GM13977 (cell line): ENCODE data around the gene DZIP3.
"Not testable (repeated sequence)": the region's sequence is repeated elsewhere in the genome, so short reads cannot be mapped to it uniquely, and the experiment has no call there.

ENCODE experiments used
- DNase-seq: peaks from one replicate; pipeline ENCODE4 v3.0.0; 2012; ENCODE audit warnings: low spot score
- in situ Hi-C: fragments of 300-500 bp; cut with MboI; formaldehyde crosslinking; loops from one replicate; pipeline ENCODE4 v1.12.0; 2022; ENCODE audit warnings: low sequenced_read_pairs, low pct_unique_long_range_greater_than_20kb, mixed read lengths, inconsistent platforms; ENCODE audit not compliant: unreplicated experiment
- TF ChIP-seq, protein P1 (sequence below): IDR thresholded peaks from 2 replicates; pipeline ENCODE4 v1.5.1; 2012; ENCODE audit warnings: mild to moderate bottlenecking, control low read depth; ENCODE audit not compliant: insufficient read depth; ENCODE audit errors: extremely low read depth, missing control alignments

DZIP3 gene

DNA sequence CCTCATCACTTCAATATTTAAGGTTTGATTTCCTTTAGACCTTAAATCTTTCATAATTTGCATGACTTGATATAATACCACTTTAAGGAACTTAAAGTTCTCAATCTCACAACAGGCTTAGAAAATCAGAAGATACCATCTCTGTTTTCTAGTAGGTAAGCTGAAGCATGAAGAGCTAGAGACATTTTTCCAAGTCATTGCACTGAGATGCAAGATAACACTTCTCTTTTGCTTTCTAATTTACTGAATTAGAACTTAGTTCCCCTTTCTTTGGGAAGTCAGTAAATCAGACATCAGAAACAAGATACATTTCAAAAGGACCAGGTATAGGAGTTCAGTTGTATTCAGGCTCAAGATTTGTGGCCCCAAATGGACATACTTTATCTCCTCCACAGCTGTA, 79.7 kb downstream of the DZIP3 start:
- in situ Hi-C loops: loop anchor here (10.0 kb wide), 1 partner anchor 246 kb away; no protein-coding TSS in a partner anchor
- no peak for DNase-seq
- TF ChIP-seq, protein P1, sequence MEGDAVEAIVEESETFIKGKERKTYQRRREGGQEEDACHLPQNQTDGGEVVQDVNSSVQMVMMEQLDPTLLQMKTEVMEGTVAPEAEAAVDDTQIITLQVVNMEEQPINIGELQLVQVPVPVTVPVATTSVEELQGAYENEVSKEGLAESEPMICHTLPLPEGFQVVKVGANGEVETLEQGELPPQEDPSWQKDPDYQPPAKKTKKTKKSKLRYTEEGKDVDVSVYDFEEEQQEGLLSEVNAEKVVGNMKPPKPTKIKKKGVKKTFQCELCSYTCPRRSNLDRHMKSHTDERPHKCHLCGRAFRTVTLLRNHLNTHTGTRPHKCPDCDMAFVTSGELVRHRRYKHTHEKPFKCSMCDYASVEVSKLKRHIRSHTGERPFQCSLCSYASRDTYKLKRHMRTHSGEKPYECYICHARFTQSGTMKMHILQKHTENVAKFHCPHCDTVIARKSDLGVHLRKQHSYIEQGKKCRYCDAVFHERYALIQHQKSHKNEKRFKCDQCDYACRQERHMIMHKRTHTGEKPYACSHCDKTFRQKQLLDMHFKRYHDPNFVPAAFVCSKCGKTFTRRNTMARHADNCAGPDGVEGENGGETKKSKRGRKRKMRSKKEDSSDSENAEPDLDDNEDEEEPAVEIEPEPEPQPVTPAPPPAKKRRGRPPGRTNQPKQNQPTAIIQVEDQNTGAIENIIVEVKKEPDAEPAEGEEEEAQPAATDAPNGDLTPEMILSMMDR: no peak

DNA sequence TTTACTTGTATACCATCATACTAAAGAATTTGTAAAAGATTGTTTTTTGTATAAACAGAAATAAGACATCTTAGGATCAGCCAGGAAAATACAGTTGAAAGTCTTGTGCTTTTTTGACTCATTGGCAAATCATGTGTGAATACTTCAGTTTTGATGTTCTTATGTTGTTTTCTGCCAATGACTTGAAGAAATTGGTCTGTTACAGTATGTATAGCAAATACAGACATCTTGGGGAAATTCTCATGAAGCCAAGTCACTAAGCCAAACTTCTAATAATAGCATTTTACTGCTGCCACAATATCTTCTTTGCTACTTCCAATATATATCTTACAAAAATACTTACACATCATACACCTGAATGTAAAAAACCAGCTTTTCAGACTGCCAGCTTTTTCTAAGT, 83.2 kb downstream of the DZIP3 start:
- TF ChIP-seq, protein P1: no peak
- DNase-seq: no peak
- in situ Hi-C loops: no loop called here

DNA sequence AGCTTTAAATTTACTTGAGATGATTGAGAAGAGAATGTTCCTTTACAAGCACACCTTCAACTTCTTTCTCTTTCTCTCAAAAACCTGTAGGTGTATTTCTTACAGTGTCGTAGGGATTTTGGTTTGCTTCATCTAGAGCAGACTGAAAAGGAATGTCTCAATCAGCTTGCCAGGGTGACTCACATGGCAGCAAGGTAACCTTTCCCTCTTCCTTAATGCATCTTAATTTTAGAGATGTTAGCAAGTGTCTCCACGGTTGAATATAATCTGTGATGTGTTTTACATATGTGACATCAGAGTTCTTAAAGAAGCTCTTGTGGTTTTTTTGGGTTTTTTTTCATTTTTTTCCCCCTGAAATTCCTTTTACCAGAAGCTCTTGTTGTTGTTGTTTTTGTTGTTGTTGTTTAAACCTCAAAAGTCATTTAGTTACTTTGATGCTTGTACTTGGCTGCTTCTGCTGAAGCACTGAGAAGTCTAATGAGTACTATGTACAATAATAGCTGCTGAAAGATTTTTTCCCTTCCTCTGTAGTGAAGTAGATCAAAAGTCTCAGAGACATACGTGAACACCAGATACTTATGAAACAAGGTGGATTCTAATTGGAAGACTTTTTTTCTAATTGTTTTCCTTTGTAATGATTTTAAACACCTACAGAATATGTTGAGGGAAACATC, 84.6 kb downstream of the DZIP3 start:
- TF ChIP-seq, protein P1: no peak
- no peak for DNase-seq
- in situ Hi-C loops: no loop called here

DNA sequence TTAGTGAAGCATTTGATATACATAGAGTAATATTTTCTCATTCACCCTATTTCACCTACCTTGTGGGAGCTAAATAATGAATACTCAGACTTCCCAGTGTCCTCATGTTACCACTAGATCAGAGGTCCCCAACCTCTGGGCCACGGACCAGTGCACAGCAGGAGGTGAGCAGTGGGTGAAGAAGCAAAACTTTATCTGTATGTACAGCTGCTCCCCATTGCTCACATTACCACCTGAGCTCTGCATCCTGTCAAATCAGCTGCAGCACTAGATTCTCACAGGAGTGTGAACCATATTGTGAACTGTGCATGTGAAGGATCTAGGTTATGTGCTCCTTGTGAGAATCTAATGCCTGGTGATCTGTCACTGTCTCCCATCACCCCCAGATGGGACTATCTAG, 88.3 kb downstream of the DZIP3 start:
- no peak for DNase-seq
- in situ Hi-C loops: no loop called here
- TF ChIP-seq, protein P1: no peak

DNA sequence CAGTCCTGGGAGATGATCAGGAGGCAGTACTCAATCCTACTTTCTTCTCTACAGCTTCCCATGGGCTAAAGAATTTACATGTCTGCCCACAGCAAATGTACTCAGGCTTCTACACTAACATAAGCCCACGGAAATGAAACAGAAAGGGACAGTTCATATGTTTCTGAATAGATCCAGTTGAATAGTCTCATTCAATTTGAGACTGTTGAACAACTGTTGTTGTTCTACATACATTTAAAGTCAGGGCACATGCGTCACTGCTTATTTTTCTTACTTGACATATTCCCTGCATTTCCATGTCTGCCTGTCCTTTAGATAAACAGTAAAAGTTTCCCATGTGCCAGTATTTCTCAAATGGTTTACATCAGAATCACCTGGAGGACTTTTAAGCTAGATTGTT, 102.8 kb downstream of the DZIP3 start:
- DNase-seq, in situ Hi-C loops: not testable (repeated sequence)

DNA sequence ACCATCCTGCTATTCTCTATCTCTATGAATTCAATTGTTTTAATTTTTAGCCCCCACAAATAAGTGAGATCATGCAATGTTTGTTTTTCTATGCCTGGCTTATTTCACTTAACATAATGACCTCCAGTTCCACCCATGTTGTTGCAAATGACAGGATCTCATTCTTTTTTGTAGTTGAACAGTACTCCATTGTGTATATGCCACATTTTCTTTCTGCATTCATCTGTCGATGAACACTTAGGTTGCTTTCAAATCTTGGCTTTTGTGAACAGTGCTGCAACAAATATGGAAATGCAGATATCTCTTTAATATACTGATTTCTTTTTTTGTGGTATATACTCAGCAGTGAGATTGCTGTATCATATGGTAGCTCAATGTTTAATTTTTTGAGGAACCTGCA, 108.9 kb downstream of the DZIP3 start:
- in situ Hi-C loops: no loop called here
- TF ChIP-seq, protein P1: no peak
- no peak for DNase-seq

DNA sequence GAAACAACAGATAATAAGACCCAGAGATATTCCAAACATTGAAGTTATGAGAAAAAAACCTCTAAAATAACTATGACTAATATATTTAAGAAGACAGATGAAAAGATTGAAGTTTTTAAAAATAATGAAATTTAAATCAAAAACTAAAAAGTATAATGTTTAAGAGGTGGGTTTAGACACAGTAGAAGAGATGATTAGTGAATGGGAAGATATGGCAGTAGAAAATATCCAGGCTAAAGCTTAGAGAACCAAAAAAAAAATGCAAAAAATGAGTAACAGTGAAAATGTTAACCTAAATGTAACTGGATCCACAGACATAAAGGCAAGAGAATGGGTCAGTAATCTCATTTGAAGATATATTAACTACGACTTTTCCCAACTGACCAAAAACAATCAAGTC, 115.5 kb downstream of the DZIP3 start:
- no peak for DNase-seq
- in situ Hi-C loops: no loop called here
- TF ChIP-seq, protein P1: no peak
